K562 (cell line): ENCODE results near the gene TAX1BP1.

Experiments used
- ARNT ChIP-seq, 2 experiments: fragments of 450-650 bp; IDR thresholded peaks; 2 replicates each; pipeline ENCODE4 v1.6.1; 2016; ENCODE audit warnings: mild to moderate bottlenecking in 1 of 2
- BACH1 ChIP-seq: fragments of 200-800 bp; sonication (Bioruptor generic); IDR thresholded peaks from 2 replicates; pipeline ENCODE4 v1.6.1; 2016; ENCODE audit warnings: missing genetic modification characterization, missing compliant biosample characterization
- EP400 ChIP-seq: fragments of 450-650 bp; IDR thresholded peaks from 2 replicates; pipeline ENCODE4 v1.6.1; 2017; ENCODE audit warnings: antibody characterized with exemption, mild to moderate bottlenecking, moderate library complexity
- GABPB2 ChIP-seq: fragments of 250-450 bp; sonication (Bioruptor Pico); conservative IDR thresholded peaks from 2 replicates; pipeline ENCODE4 v1.5.1; 2021; ENCODE audit warnings: mild to moderate bottlenecking
- MAX ChIP-seq: sonication (generic); formaldehyde crosslinking; IDR thresholded peaks from 2 replicates; pipeline ENCODE4 v1.9.0; 2022; ENCODE audit warnings: mild to moderate bottlenecking, missing genetic modification reagents
- MXI1 ChIP-seq: IDR thresholded peaks from 2 replicates; pipeline ENCODE4 v1.6.1; 2011; ENCODE audit warnings: low read depth, mild to moderate bottlenecking, improper control_type of control experiment, low read length
- POLR2A ChIP-seq: fragments of 450-650 bp; conservative IDR thresholded peaks from 2 replicates; pipeline ENCODE4 v1.6.1; 2016
- POLR2AphosphoS5 ChIP-seq: IDR thresholded peaks from 2 replicates; pipeline ENCODE4 v1.6.1; 2011; ENCODE audit warnings: mild to moderate bottlenecking, low read depth, low read length, moderate library complexity; ENCODE audit not compliant: control insufficient read depth, insufficient read depth
- REST ChIP-seq, 2 experiments: fragments of 450-650 bp; formaldehyde crosslinking in 1 of 2; IDR thresholded peaks; 2 replicates each; pipeline versions ENCODE4 v1.4.0 to v1.6.1; 2014 to 2020; ENCODE audit warnings: mild to moderate bottlenecking in 2 of 2, borderline replicate concordance in 1 of 2, low read depth in 1 of 2
- ZNF121 ChIP-seq: sonication (generic); formaldehyde crosslinking; conservative IDR thresholded peaks from 2 replicates; pipeline ENCODE4 v1.8.0; 2022; ENCODE audit warnings: missing genetic modification reagents
- ZNF165 ChIP-seq: fragments of 250-450 bp; sonication (Bioruptor Pico); IDR thresholded peaks from 2 replicates; pipeline ENCODE4 v1.4.0; 2020; ENCODE audit warnings: borderline replicate concordance
- ZNF232 ChIP-seq: sonication (generic); formaldehyde crosslinking; IDR thresholded peaks from 2 replicates; pipeline ENCODE4 v1.8.0; 2022; ENCODE audit warnings: mild to moderate bottlenecking, missing genetic modification reagents
- TF ChIP-seq, protein P1 (sequence below), 3 experiments: IDR thresholded peaks in 2 of 3; conservative IDR thresholded peaks in 1 of 3; 2 replicates each; pipeline ENCODE4 v1.5.1; 2011 to 2012; ENCODE audit warnings: low read length in 3 of 3, mild to moderate bottlenecking in 3 of 3, control low read depth in 2 of 3, improper control_type of control experiment in 1 of 3, inconsistent platforms in 1 of 3, low read depth in 1 of 3, mixed read lengths in 1 of 3, moderate library complexity in 1 of 3; ENCODE audit not compliant: insufficient read depth in 2 of 3

DNA sequence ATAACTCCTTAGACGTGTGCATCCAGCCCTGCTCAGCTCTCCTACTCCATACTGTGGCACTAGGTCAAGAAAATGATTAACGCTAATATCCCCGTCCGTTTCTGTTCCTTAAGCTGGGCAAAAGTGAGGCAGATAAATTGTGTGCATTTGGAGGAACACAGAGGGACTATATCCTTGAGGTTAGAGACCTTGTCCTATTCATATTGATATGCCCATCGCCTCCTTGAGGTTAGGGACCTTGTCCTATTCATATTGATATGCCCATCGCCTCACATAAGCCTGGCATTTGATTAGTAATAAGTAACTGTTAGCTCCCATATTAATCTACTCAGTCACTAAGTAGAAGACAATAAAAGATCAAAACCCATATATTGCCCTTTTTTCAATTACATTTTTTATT lies 12.9 kb upstream of the TAX1BP1 start:
- TF ChIP-seq BACH1 (tag), result no peak
- no peak for TF ChIP-seq ARNT (IDR thresholded peaks at IDR 0.05)
- no peak for TF ChIP-seq MXI1
- TF ChIP-seq MAX (CRISPR knock-in tag), result no peak
- no peak for TF ChIP-seq ZNF232 (CRISPR knock-in tag)
- no peak for TF ChIP-seq EP400
- no peak for TF ChIP-seq POLR2AphosphoS5
- TF ChIP-seq ZNF121, result no peak
- TF ChIP-seq, protein P1, sequence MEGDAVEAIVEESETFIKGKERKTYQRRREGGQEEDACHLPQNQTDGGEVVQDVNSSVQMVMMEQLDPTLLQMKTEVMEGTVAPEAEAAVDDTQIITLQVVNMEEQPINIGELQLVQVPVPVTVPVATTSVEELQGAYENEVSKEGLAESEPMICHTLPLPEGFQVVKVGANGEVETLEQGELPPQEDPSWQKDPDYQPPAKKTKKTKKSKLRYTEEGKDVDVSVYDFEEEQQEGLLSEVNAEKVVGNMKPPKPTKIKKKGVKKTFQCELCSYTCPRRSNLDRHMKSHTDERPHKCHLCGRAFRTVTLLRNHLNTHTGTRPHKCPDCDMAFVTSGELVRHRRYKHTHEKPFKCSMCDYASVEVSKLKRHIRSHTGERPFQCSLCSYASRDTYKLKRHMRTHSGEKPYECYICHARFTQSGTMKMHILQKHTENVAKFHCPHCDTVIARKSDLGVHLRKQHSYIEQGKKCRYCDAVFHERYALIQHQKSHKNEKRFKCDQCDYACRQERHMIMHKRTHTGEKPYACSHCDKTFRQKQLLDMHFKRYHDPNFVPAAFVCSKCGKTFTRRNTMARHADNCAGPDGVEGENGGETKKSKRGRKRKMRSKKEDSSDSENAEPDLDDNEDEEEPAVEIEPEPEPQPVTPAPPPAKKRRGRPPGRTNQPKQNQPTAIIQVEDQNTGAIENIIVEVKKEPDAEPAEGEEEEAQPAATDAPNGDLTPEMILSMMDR (IDR thresholded peaks at IDR 0.05 in 2 of 3, conservative IDR thresholded peaks at IDR 0.05 in 1 of 3; ENCODE audit: insufficient read depth in 2 of 3, low read depth in 1 of 3, low read length in 3 of 3), result no peak
- TF ChIP-seq ZNF165 (CRISPR knock-in tag), result no peak
- TF ChIP-seq POLR2A, result no peak
- no peak for TF ChIP-seq REST (IDR thresholded peaks at IDR 0.05; ENCODE audit: borderline replicate concordance)
- no peak for TF ChIP-seq REST (CRISPR knock-in tag; IDR thresholded peaks at IDR 0.05; ENCODE audit: low read depth)
- TF ChIP-seq GABPB2 (CRISPR knock-in tag), result no peak
